HCT116 (cell line): ENCODE results near the gene PKN3. TPM values are rescaled to one million over a fixed set of nuclear protein-coding genes. Genes with fewer than 3 reads are reported as not detected.
"Not testable (repeated sequence)": the region's sequence is repeated elsewhere in the genome, so short reads cannot be mapped to it uniquely, and the experiment has no call there.

Experiments used
- ATAC-seq: fragments of 200-7000 bp; cut with Tn5 transposase; 2 replicates; pipeline ENCODE4 v1.9.1; 2020; ENCODE audit warnings: mild to moderate bottlenecking, moderate library complexity
- BruUV-seq: library from RNA; stranded (reverse); fragments of 400-500 nt; replicated peaks from 2 replicates; lab custom pipeline; 2021; lab: Mats Ljungman, UMichigan
- CTCF ChIA-PET: fragments of 300-600 bp; sonication (Branson Sonifier 250); formaldehyde crosslinking; loops from one replicate; lab custom pipeline; 2021; ENCODE audit warnings: antibody characterized with exemption; lab: Charles Lee
- POLR2A ChIA-PET: fragments of 300-600, 350-600 bp; sonication (Branson Sonifier 250); formaldehyde crosslinking; loops from one replicate; lab custom pipeline; 2021; ENCODE audit warnings: antibody characterized with exemption; lab: Charles Lee
- RAD21 ChIA-PET, 2 experiments: fragments of 300-600 bp; sonication (Branson Sonifier 250); formaldehyde crosslinking; loops; one replicate each; lab custom pipeline; 2023; ENCODE audit warnings: low total read pairs in 2 of 2; ENCODE audit not compliant: uncharacterized antibody in 2 of 2, unreplicated experiment in 2 of 2, low non-redundant PET in 1 of 2; lab: Charles Lee
- DNase-seq: peaks from one replicate; pipeline ENCODE4 v3.0.0-alpha.2; 2010; ENCODE audit warnings: low read depth, low spot score
- H2AFZ ChIP-seq: fragments of 200-600 bp; shearing (Covaris generic), sonication (generic); 2 replicates; pipeline ENCODE4 v1.6.1; 2017; ENCODE audit warnings: low read depth, mixed run types, mixed read lengths, antibody characterized with exemption, low read length; ENCODE audit not compliant: poor library complexity, severe bottlenecking
- H3K27ac ChIP-seq: 2 replicates; pipeline ENCODE4 v1.5.1; 2012; ENCODE audit warnings: low read depth, low read length
- H3K27me3 ChIP-seq: fragments of 200-600 bp; sonication (generic); 2 replicates; pipeline ENCODE4 v1.6.1; 2016; ENCODE audit warnings: mixed run types, low read length, mixed read lengths; ENCODE audit not compliant: insufficient read depth
- H3K36me3 ChIP-seq, 2 experiments: fragments of 200-500 bp in 1 of 2; fragments of 200-600 bp in 1 of 2; sonication (Bioruptor generic) in 1 of 2; sonication (generic) in 1 of 2; 2 replicates each; pipeline versions ENCODE4 v1.5.1 to v1.6.1; 2014 to 2016; ENCODE audit warnings: low read length in 2 of 2, inconsistent platforms in 1 of 2, mixed read lengths in 1 of 2, mixed run types in 1 of 2; ENCODE audit not compliant: insufficient read depth in 2 of 2, control insufficient read depth in 1 of 2
- H3K4me1 ChIP-seq, 2 experiments: fragments of 200-600 bp in 1 of 2; sonication (generic) in 1 of 2; 2 replicates each; pipeline versions ENCODE4 v1.5.1 to v1.6.1; 2012 to 2017; ENCODE audit warnings: low read length in 2 of 2, inconsistent platforms in 1 of 2, mild to moderate bottlenecking in 1 of 2, mixed read lengths in 1 of 2, mixed run types in 1 of 2, moderate library complexity in 1 of 2; ENCODE audit not compliant: insufficient read depth in 2 of 2, control insufficient read depth in 1 of 2
- H3K4me2 ChIP-seq: fragments of 200-600 bp; sonication (generic); 2 replicates; pipeline ENCODE4 v1.6.1; 2017; ENCODE audit warnings: mixed run types, low read length, mixed read lengths
- H3K4me3 ChIP-seq, 2 experiments: fragments of 200-600 bp in 1 of 2; sonication (generic) in 1 of 2; replicated peaks in 1 of 2; 2 replicates each; pipeline ENCODE4 v1.5.1; 2011 to 2016; ENCODE audit warnings: low read length in 2 of 2, control low read depth in 1 of 2, low read depth in 1 of 2, mild to moderate bottlenecking in 1 of 2, mixed read lengths in 1 of 2, mixed run types in 1 of 2
- H3K79me2 ChIP-seq: fragments of 200-600 bp; sonication (generic); 2 replicates; pipeline ENCODE4 v1.6.1; 2017; ENCODE audit warnings: mild to moderate bottlenecking, mixed run types, low read length, moderate library complexity, mixed read lengths; ENCODE audit not compliant: insufficient read depth
- H3K9ac ChIP-seq: fragments of 200-600 bp; sonication (generic); 2 replicates; pipeline ENCODE4 v1.6.1; 2016; ENCODE audit warnings: low read length, mixed read lengths
- H3K9me2 ChIP-seq: fragments of 200-600 bp; sonication (generic), shearing (Covaris generic); 2 replicates; pipeline ENCODE4 v1.6.1; 2017; ENCODE audit warnings: mixed run types, mild to moderate bottlenecking, moderate library complexity; ENCODE audit not compliant: insufficient read depth
- H3K9me3 ChIP-seq, 2 experiments: fragments of 200-500 bp in 1 of 2; fragments of 200-600 bp in 1 of 2; sonication (Bioruptor generic) in 1 of 2; sonication (generic) in 1 of 2; 2 replicates each; pipeline ENCODE4 v1.6.1; 2014 to 2017; ENCODE audit warnings: low read length in 2 of 2, mixed read lengths in 2 of 2, inconsistent platforms in 1 of 2, low read depth in 1 of 2, mild to moderate bottlenecking in 1 of 2, mixed run types in 1 of 2, moderate library complexity in 1 of 2; ENCODE audit not compliant: control insufficient read depth in 1 of 2, insufficient read depth in 1 of 2
- H4K20me1 ChIP-seq: fragments of 200-600 bp; sonication (generic), shearing (Covaris generic); 2 replicates; pipeline ENCODE4 v1.6.1; 2017; ENCODE audit warnings: mixed run types, mild to moderate bottlenecking, moderate library complexity; ENCODE audit not compliant: insufficient read depth
- CBX3 ChIP-seq: IDR thresholded peaks from 2 replicates; pipeline ENCODE4 v1.6.1; 2012; ENCODE audit warnings: low read depth
- CEBPB ChIP-seq: IDR thresholded peaks from 2 replicates; pipeline ENCODE4 v1.6.1; 2012; ENCODE audit warnings: low read depth
- CTCF ChIP-seq, 3 experiments: fragments of 200-600 bp in 1 of 3; sonication (generic) in 1 of 3; IDR thresholded peaks in 2 of 3; conservative IDR thresholded peaks in 1 of 3; 2 replicates each; pipeline ENCODE4 v1.5.1; 2012 to 2017; ENCODE audit warnings: low read depth in 2 of 3, low read length in 2 of 3, antibody characterized with exemption in 1 of 3, borderline replicate concordance in 1 of 3, control low read depth in 1 of 3, mild to moderate bottlenecking in 1 of 3, mixed read lengths in 1 of 3, mixed run types in 1 of 3, moderate library complexity in 1 of 3; ENCODE audit not compliant: insufficient read depth in 1 of 3
- EGR1 ChIP-seq: IDR thresholded peaks from 2 replicates; pipeline ENCODE4 v1.6.1; 2012; ENCODE audit warnings: low read depth
- EZH2 ChIP-seq: fragments of 200-600 bp; sonication (generic); IDR thresholded peaks from 2 replicates; pipeline ENCODE4 v1.6.1; 2017; ENCODE audit warnings: antibody characterized with exemption, mixed run types
- EZH2phosphoT487 ChIP-seq: fragments of 200-600 bp; IDR thresholded peaks from 2 replicates; pipeline ENCODE4 v1.6.1; 2018; ENCODE audit warnings: antibody characterized with exemption, borderline replicate concordance
- FOSL1 ChIP-seq: IDR thresholded peaks from 2 replicates; pipeline ENCODE4 v1.6.1; 2012; ENCODE audit warnings: low read depth
- JUND ChIP-seq: IDR thresholded peaks from 2 replicates; pipeline ENCODE4 v1.6.1; 2012
- MAX ChIP-seq: IDR thresholded peaks from 2 replicates; pipeline ENCODE4 v1.6.1; 2012
- POLR2A ChIP-seq: IDR thresholded peaks from 2 replicates; pipeline ENCODE4 v1.7.0; 2011; ENCODE audit warnings: borderline replicate concordance; ENCODE audit not compliant: insufficient read depth, insufficient read length; ENCODE audit errors: extremely low read depth
- POLR2AphosphoS5 ChIP-seq: IDR thresholded peaks from 2 replicates; pipeline ENCODE4 v1.6.1; 2011; ENCODE audit warnings: mild to moderate bottlenecking, low read depth, low read length, moderate library complexity
- RAD21 ChIP-seq: IDR thresholded peaks from 2 replicates; pipeline ENCODE4 v1.6.1; 2012; ENCODE audit warnings: low read depth, mild to moderate bottlenecking
- REST ChIP-seq: IDR thresholded peaks from 2 replicates; pipeline ENCODE4 v1.6.1; 2012; ENCODE audit warnings: low read depth
- SP1 ChIP-seq: IDR thresholded peaks from 2 replicates; pipeline ENCODE4 v1.6.1; 2012; ENCODE audit warnings: low read depth
- ZFX ChIP-seq: fragments of 450-650 bp; IDR thresholded peaks from 2 replicates; pipeline ENCODE4 v1.6.1; 2017
- ZNF274 ChIP-seq: fragments of 200-500 bp; sonication (Bioruptor generic); IDR thresholded peaks from 2 replicates; pipeline ENCODE4 v1.6.1; 2014; ENCODE audit warnings: mild to moderate bottlenecking, low read depth, low read length, inconsistent platforms
- intact Hi-C: fragments of 100-400 bp; cut with micrococcal nuclease; formaldehyde crosslinking; loops from 2 replicates; pipeline ENCODE4 v1.10.0; 2022
- total RNA-seq: library from RNA; stranded (reverse); gene quantifications from one replicate; pipeline ENCODE4 v1.2.1, GENCODE V29; 2021; ENCODE audit not compliant: unreplicated experiment

The PKN3 gene
- total RNA-seq, 1 experiment from 2014 or later = 37.9 TPM

GRCh38 chr9:128666481-128666941, 35.8 kb upstream of the PKN3 start:
- H3K27me3 ChIP-seq, intact Hi-C loops, H3K79me2 ChIP-seq, CTCF ChIA-PET, H4K20me1 ChIP-seq, H3K36me3 ChIP-seq, H2AFZ ChIP-seq, H3K9me3 ChIP-seq, BruUV-seq, RAD21 ChIA-PET, H3K9me2 ChIP-seq: not testable (repeated sequence)
- peak; percentile 74 for TF ChIP-seq JUND
- 0 out of 2 replicates have a peak, but pooled peaks have one; percentile 18 for TF ChIP-seq POLR2AphosphoS5
- peak; percentile 86; the same call in 1 of the 2 replicates for TF ChIP-seq CBX3
- TF ChIP-seq CEBPB = peak; percentile 66
- peak; percentile 73 for TF ChIP-seq FOSL1
- TF ChIP-seq EGR1 = 0 out of 2 replicates have a peak, but pooled peaks have one; percentile 17
- peak; percentile 50; the same call in 1 of the 2 replicates for TF ChIP-seq SP1
- peak overlapping the region; percentile 27; the same call in 1 of the 2 replicates for H3K9ac ChIP-seq
- POLR2A ChIA-PET = interaction anchor here (0.7 to 1.7 kb wide), 4 partner anchors 10 to 457 kb away, joined by 3 to 8 read pairs (median 3); partner anchors contain the start of gene DYNC2I2
- ATAC-seq = peak; percentile 65
- H3K4me3 ChIP-seq = peak overlapping the region in 1 of 2 experiments; percentile 14; a peak in 1 of 4 replicates
- peak; percentile 65 for DNase-seq
- peaks cover 26 to 31% of the 10 kb centered on the region in 2 experiments for H3K4me1 ChIP-seq
- peak overlapping the region; percentile 44 for H3K27ac ChIP-seq
- H3K4me2 ChIP-seq = peak overlapping the region; percentile 67

- ATAC-seq = no peak
- Histone ChIP-seq H2AFZ (no peak overlapping the region), H3K4me3 (no peak overlapping the region), H3K9ac (no peak overlapping the region), H3K9me3 (no peaks in the 10 kb centered on the region), H3K27me3 (no peaks in the 10 kb centered on the region), H3K9me2 (no peaks in the 10 kb centered on the region), H3K27ac (no peak overlapping the region), H3K4me1 (peaks cover 26 to 31% of the 10 kb centered on the region in 2 experiments), H3K36me3 (no peaks in the 10 kb centered on the region), H4K20me1 (no peaks in the 10 kb centered on the region), H3K79me2 (no peaks in the 10 kb centered on the region), H3K4me2 (no peak overlapping the region)
- intact Hi-C loops = no loop called here
- ChIA-PET RAD21 (no interaction called here), POLR2A (interaction anchor here (0.9 kb wide), 1 partner anchor 15 kb away, joined by 3 read pairs; no protein-coding TSS in a partner anchor), CTCF (no interaction called here)
- BruUV-seq = no TSS peak
- no peak for DNase-seq
- TF ChIP-seq MAX (no peak), REST (no peak), EZH2 (no peak), CTCF (IDR thresholded peaks at IDR 0.05 in 2 of 3, conservative IDR thresholded peaks at IDR 0.05 in 1 of 3; ENCODE audit: borderline replicate concordance in 1 of 3, insufficient read depth in 1 of 3, low read depth in 2 of 3, low read length in 2 of 3) (no peak), CEBPB (no peak), SP1 (no peak), EZH2phosphoT487 (no peak), RAD21 (no peak), ZFX (no peak), ZNF274 (no peak), POLR2A (no peak)
These were observed 32.5 kb upstream of the PKN3 start for GRCh38 chr9:128669786-128670185.
